ENCODE measurements around the gene SLC6A19.
A peak's percentile ranks its signal among the peaks of the same experiment; 100 is the strongest.
"Not testable (repeated sequence)": the region's sequence is repeated elsewhere in the genome, so short reads cannot be mapped to it uniquely, and the experiment has no call there.

The SLC6A19 gene

DNA sequence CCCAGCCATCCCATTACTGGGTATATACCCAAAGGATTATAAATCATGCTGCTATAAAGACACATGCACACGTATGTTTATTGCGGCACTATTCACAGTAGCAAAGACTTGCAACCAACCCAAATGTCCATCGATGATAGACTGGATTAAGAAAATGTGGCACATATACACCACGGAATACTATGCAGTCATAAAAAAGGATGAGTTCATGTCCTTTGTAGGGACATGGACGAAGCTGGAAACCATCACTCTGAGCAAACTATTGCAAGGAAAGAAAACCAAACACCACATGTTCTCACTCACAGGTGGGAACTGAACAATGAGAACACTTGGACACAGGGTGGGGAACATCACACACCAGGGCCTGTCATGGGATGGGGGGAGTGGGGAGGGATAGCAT, 66.1 kb downstream of the SLC6A19 start:
- DNase-seq (ENCODE audit: low spot score), result not testable (repeated sequence)

DNA sequence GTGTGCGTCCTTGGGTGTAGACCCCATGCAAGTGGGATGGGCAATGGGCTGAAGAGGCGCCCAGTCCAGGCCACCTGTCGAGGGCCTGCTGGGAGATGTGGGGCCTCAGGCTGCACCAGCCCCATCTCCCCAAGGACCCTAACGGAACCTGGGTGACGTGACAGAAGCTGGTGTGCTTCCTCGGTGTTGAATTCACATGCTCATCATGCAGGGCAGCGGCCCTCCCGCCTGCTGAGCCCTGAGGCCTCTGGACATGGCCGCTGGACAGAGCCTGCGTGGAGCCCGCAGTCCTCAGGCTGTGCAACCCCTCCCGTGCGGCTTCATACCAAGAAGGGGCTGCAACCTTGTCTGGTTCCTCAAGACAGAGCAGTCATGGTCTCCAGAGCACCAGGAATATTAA, 66.7 kb downstream of the SLC6A19 start:
- DNase-seq (ENCODE audit: low spot score), result no peak

DNA sequence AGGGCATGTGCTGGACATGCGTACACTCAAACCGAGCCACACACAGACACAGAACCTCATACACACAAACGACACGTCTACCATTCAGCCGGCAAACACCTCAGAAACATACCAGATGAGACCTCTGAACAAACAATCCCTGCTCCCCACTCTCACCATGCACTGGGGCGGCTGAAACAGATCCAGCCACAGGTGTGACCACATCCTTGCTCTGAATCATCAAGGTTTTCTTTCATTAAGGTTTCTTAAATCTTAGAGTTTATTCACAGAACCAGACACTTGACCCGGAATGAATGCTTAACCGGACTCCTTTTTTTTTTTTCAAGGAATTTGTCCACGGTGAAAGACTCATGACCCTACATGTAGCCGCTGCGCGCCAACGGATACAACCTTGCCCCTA, 67.3 kb downstream of the SLC6A19 start:
- peak; percentile 23 for DNase-seq (ENCODE audit: low spot score)

DNA sequence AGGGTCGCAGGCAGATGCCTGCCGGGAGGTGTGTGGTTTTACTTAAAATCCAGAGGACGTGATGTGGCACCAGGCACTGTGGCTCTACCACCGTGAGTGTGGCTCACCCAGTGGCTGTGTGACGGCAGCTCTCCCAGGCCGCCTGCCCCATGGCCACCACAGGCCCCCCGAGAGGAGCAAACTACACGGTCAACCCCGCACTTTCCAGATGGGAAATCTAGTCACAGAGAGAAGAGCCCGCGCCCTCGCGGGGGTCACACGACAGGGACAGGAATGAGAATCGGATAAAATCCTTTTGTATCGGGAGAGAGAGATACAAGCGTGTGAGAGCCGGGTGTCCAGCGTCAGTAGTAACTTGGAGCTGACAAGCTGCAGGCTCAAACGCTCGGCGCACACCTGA, 69.0 kb downstream of the SLC6A19 start:
- DNase-seq (ENCODE audit: low spot score), result no peak

DNA sequence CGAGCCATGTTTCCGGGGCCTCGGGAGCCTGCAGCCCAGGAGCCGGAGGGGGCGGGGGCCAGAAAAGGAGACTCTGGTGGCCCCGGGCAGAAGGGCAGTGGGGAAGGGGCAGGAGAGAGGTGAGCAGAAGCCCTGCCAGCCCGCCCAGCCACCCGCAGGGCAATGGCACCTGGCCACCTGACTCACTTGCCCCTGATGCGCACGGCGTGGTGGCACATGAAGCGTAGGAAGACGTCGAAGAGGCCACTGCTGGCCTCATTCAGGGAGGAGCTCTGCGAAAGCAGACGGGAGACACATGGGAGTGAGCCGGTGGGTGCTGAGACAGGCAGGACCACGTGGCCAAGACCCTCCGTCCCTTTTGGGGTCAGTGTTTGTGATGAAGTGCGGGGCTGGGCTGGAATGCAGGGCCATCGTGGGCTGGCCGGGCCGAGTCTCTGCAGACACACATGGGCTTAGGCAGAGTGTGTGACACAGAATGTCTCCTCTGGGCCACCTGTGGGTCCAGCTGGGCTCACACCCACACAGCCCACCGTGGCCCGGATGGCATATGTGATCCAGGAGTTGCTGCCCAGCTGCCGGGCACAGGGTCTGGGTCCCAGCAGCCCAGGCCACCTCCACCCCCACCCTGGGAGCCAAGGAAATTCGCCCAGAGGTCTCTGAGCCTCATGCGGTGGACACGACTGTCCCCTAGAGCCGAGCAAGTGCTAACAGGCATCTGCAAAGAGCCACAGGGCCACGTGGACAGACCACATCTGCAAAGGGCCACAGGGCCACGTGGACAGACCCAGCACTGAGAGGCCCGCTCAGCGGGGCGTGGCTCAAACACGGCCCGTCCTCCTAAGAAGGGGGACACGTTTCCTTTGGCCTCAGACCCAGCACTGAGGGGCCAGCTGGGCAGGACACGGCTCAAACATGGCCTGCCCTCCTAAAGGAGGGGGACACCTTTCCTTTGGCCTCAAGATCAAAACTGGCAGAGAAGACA, 69.8 kb downstream of the SLC6A19 start:
- DNase-seq (ENCODE audit: low spot score), result no peak

DNA sequence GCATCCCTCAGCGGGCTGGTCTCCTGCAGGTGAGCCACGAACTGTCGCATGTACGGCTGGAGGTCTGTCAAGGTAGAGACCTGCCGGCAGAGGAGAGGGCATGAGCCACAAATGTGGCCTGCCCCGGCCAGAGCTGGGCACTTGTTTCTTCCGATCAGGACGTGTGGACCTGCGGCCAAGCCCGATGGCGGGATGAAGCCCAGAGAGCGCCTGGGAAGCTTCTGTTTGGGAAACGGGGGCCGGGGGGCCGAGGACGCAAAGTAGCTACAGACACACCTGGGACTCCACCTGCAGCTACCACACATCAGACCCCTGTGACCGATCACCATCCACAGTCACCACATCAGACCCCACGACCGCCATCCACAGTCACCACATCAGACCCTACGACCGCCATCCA, 70.8 kb downstream of the SLC6A19 start:
- no peak for DNase-seq (ENCODE audit: low spot score)

DNA sequence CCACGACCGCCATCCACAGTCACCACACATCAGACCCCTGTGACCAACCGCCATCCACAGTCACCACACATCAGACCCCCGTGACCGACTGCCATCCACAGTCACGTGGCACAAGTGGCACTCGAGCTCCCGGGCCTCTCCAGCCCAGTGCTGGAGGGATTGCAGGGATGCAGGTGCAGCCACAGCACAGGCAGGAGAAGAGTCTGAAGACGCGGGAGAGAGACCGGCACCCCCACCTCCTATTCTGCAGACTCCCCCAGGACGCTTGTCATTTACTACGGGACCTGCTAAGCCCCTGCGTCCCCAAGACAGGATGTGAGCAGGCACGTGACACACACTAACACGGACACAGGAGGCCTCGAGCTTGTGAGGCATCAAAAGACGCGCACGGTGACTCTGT, 72.3 kb downstream of the SLC6A19 start:
- DNase-seq (ENCODE audit: low spot score), result no peak

DNA sequence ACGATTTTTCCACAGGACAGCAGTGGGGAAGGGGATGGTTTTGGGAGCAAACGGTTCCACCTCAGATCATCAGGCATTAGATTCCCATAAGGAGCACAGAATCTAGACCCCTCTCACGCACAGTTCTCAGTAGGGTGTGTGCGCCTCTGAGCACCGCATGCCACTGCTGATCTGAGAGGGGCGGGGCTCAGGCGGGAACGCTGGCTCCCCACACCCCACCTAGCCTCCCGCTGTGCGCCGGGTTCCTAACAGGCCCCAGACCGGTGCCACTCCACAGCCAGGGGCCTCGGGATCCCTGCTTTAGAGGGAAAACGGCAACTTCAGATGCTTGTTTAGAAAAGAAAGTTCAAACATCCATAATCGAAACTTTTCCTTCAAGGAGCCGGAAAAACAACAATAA, 73.1 kb downstream of the SLC6A19 start:
- no peak for DNase-seq (ENCODE audit: low spot score)

Measured in CD4-positive, alpha-beta T cell treated with Interleukin-15 for 4 hours (primary cell).